Right atrium auricular region (tissue), 2 donors: Measurements from ENCODE around the gene DUSP15. TPM values are rescaled to one million over a fixed set of nuclear protein-coding genes. Genes with fewer than 3 reads are reported as not detected.

ENCODE experiments used
- DNase-seq: peaks from one replicate; pipeline ENCODE4 v3.0.0-alpha.2; 2019; ENCODE audit warnings: low spot score
- H3K27ac ChIP-seq, 2 donors: fragments of 200-600 bp; sonication (generic); 1 replicate in 1 of 2; 2 replicates in 1 of 2; pipeline ENCODE4 v1.5.1; 2016 to 2019
- H3K27me3 ChIP-seq, 2 donors: fragments of 200-600 bp; sonication (generic); one replicate each; pipeline versions ENCODE4 v1.5.1 to v1.6.0; 2017 to 2019
- H3K36me3 ChIP-seq: fragments of 200-600 bp; sonication (generic); one replicate; pipeline ENCODE4 v1.5.1; 2016
- H3K4me1 ChIP-seq, 2 donors: fragments of 200-600 bp; sonication (generic); one replicate each; pipeline versions ENCODE4 v1.5.1 to v1.6.0; 2017 to 2019
- H3K4me3 ChIP-seq, 2 donors: fragments of 200-600 bp; sonication (generic); 1 replicate in 1 of 2; 2 replicates in 1 of 2; pipeline ENCODE4 v1.5.1; 2017 to 2019; ENCODE audit warnings: mild to moderate bottlenecking in 1 of 2, moderate library complexity in 1 of 2
- H3K9me3 ChIP-seq, 2 donors: fragments of 200-600 bp; sonication (generic); one replicate each; pipeline ENCODE4 v1.5.1; 2019
- total RNA-seq, 2 donors: library from RNA; depleted of rRNA; stranded (reverse); fragments of >200 nt; gene quantifications; one replicate each; pipeline ENCODE4 v1.1.0, GENCODE V29; 2016
- TF ChIP-seq, protein P1 (sequence below), 2 donors: fragments of 200-600 bp; sonication (generic); IDR thresholded peaks; one replicate each; pipeline ENCODE4 v1.5.1; 2019; ENCODE audit warnings: antibody characterized with exemption in 2 of 2

DUSP15 gene
- total RNA-seq, 2 donors from 2014 or later: 8.8 to 11.6 TPM

- H3K27me3 ChIP-seq: no peaks in the 10 kb centered on the region
- peak overlapping the region; percentile 63 to 74 for H3K27ac ChIP-seq
- H3K36me3 ChIP-seq: no peaks in the 10 kb centered on the region
- peak overlapping the region in 1 of 2 donors; percentile 52 for H3K4me3 ChIP-seq
- no peak for DNase-seq
- peaks cover 0 to 51% of the 10 kb centered on the region in 2 donors for H3K4me1 ChIP-seq
- H3K9me3 ChIP-seq: no peaks in the 10 kb centered on the region
- TF ChIP-seq, protein P1, sequence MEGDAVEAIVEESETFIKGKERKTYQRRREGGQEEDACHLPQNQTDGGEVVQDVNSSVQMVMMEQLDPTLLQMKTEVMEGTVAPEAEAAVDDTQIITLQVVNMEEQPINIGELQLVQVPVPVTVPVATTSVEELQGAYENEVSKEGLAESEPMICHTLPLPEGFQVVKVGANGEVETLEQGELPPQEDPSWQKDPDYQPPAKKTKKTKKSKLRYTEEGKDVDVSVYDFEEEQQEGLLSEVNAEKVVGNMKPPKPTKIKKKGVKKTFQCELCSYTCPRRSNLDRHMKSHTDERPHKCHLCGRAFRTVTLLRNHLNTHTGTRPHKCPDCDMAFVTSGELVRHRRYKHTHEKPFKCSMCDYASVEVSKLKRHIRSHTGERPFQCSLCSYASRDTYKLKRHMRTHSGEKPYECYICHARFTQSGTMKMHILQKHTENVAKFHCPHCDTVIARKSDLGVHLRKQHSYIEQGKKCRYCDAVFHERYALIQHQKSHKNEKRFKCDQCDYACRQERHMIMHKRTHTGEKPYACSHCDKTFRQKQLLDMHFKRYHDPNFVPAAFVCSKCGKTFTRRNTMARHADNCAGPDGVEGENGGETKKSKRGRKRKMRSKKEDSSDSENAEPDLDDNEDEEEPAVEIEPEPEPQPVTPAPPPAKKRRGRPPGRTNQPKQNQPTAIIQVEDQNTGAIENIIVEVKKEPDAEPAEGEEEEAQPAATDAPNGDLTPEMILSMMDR (IDR thresholded peaks at IDR 0.05): no peak
Observed at GRCh38 chr20:31842471-31843157, 27.7 kb downstream of the DUSP15 start.

DNA sequence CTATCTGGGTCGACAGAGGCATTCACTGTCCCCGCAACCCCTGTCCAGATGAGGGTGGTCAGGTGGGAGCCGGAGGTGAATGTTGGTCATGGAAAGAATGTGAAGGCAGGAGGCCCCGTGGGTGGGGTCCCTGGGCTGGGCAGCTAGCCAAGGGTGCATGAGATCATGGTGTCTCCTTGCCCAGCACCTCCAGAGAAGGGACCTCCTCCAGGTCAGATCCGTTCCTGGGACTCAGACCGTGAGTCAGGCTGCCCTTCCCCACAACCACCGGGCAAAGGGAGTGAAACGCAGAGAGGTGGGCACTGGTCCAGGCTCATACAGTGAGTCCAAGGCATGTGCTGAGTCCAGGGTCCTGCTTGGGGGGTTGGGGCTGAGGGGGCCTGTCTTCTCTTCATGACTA is 28.4 kb downstream of the DUSP15 start:
- Histone ChIP-seq H3K4me1 (peaks cover 0 to 58% of the 10 kb centered on the region in 2 donors), H3K4me3 (no peak overlapping the region), H3K27me3 (no peaks in the 10 kb centered on the region), H3K9me3 (no peaks in the 10 kb centered on the region), H3K36me3 (no peaks in the 10 kb centered on the region), H3K27ac (peak overlapping the region; percentile 63 to 74)
- DNase-seq: peak; percentile 72
- TF ChIP-seq, protein P1 (IDR thresholded peaks at IDR 0.05): no peak

GRCh38 chr20:31840906-31841816 is 29.2 kb downstream of the DUSP15 start:
- no peaks in the 10 kb centered on the region for H3K36me3 ChIP-seq
- peaks cover 0 to 65% of the 10 kb centered on the region in 2 donors for H3K4me1 ChIP-seq

GRCh38 chr20:31839782-31840487 is 30.4 kb downstream of the DUSP15 start:
- TF ChIP-seq, protein P1 (IDR thresholded peaks at IDR 0.05): no peak
- Histone ChIP-seq H3K9me3 (no peaks in the 10 kb centered on the region), H3K4me1 (peaks cover 0 to 65% of the 10 kb centered on the region in 2 donors), H3K4me3 (no peak overlapping the region), H3K27me3 (no peaks in the 10 kb centered on the region), H3K27ac (peak overlapping the region in 1 of 2 donors; percentile 74), H3K36me3 (no peaks in the 10 kb centered on the region)
- DNase-seq: no peak

More at GRCh38 chr20:31840906-31841816, 29.2 kb downstream of the DUSP15 start:
- H3K9me3 ChIP-seq: no peaks in the 10 kb centered on the region
- TF ChIP-seq, protein P1 (IDR thresholded peaks at IDR 0.05): no peak
- no peaks in the 10 kb centered on the region for H3K27me3 ChIP-seq
- peak overlapping the region; percentile 63 to 74 for H3K27ac ChIP-seq
- H3K4me3 ChIP-seq: no peak overlapping the region
- DNase-seq: no peak

- peak overlapping the region; percentile 29 to 56 for H3K27ac ChIP-seq
- H3K4me1 ChIP-seq: peaks cover 0 to 67% of the 10 kb centered on the region in 2 donors
- H3K27me3 ChIP-seq: no peaks in the 10 kb centered on the region
- H3K36me3 ChIP-seq: no peaks in the 10 kb centered on the region
- H3K9me3 ChIP-seq: no peaks in the 10 kb centered on the region
- no peak overlapping the region for H3K4me3 ChIP-seq
- TF ChIP-seq, protein P1 (IDR thresholded peaks at IDR 0.05): no peak
- no peak for DNase-seq
Observed at GRCh38 chr20:31838646-31839292, 31.6 kb downstream of the DUSP15 start.
